ENCODE results near the gene TSR3.

DNA sequence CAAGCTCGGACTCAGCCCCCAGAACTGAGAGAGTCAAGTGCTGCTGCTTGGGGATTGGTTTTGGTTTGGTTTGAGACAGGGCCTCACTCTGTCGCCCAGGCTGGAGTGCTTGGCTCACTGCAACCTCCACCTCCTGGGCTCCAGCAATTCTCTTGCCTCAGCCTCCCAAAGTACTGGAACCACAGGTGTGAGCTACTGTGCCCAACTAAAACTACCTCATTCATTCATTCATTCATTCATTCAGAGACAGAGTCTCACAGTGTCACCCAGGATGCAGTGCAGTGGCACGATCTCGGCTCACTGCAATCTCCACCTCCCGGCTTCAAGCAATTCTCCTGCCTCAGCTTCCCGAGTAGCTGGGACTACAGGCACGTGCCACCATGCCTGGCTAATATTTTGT is 38.1 kb upstream of the TSR3 start:
- TF ChIP-seq, protein P1, sequence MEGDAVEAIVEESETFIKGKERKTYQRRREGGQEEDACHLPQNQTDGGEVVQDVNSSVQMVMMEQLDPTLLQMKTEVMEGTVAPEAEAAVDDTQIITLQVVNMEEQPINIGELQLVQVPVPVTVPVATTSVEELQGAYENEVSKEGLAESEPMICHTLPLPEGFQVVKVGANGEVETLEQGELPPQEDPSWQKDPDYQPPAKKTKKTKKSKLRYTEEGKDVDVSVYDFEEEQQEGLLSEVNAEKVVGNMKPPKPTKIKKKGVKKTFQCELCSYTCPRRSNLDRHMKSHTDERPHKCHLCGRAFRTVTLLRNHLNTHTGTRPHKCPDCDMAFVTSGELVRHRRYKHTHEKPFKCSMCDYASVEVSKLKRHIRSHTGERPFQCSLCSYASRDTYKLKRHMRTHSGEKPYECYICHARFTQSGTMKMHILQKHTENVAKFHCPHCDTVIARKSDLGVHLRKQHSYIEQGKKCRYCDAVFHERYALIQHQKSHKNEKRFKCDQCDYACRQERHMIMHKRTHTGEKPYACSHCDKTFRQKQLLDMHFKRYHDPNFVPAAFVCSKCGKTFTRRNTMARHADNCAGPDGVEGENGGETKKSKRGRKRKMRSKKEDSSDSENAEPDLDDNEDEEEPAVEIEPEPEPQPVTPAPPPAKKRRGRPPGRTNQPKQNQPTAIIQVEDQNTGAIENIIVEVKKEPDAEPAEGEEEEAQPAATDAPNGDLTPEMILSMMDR (IDR thresholded peaks at IDR 0.05) = no peak
- TF ChIP-seq POLR2A (IDR thresholded peaks at IDR 0.05) = no peak
